ENCODE data around the gene ETV6.

The ETV6 gene

GRCh38 chr12:11746024-11746771 is 96.7 kb downstream of the ETV6 start:
- no peak for DNase-seq

GRCh38 chr12:11746940-11747716 is 97.7 kb downstream of the ETV6 start:
- no peak for DNase-seq

GRCh38 chr12:11747969-11748368 is 98.5 kb downstream of the ETV6 start:
- no peak for DNase-seq

GRCh38 chr12:11748903-11749302 is 99.4 kb downstream of the ETV6 start:
- no peak for DNase-seq

- no peak for DNase-seq
These were observed 100.6 kb downstream of the ETV6 start for GRCh38 chr12:11749943-11750690.

GRCh38 chr12:11752403-11753149 is 103.1 kb downstream of the ETV6 start:
- no peak for DNase-seq

- no peak for DNase-seq
These were observed 103.7 kb downstream of the ETV6 start for GRCh38 chr12:11753150-11753499.

- DNase-seq, result no peak
These were observed 104.4 kb downstream of the ETV6 start for GRCh38 chr12:11753826-11754225.

GRCh38 chr12:11754256-11754655 is 104.8 kb downstream of the ETV6 start:
- no peak for DNase-seq

GRCh38 chr12:11755302-11755930 is 105.9 kb downstream of the ETV6 start:
- DNase-seq, result no peak

GRCh38 chr12:11756022-11756421 is 106.5 kb downstream of the ETV6 start:
- no peak for DNase-seq

- no peak for DNase-seq
These were observed 107.0 kb downstream of the ETV6 start for GRCh38 chr12:11756523-11756922.

GRCh38 chr12:11757095-11757494 is 107.6 kb downstream of the ETV6 start:
- DNase-seq, result no peak

GRCh38 chr12:11757531-11757930 is 108.1 kb downstream of the ETV6 start:
- no peak for DNase-seq

GRCh38 chr12:11758087-11758486 is 108.6 kb downstream of the ETV6 start:
- DNase-seq, result no peak

- DNase-seq, result no peak
These were observed 109.3 kb downstream of the ETV6 start for GRCh38 chr12:11758510-11759493.

GRCh38 chr12:11759494-11759878 is 110.0 kb downstream of the ETV6 start:
- DNase-seq, result no peak

GRCh38 chr12:11759899-11760298 is 110.4 kb downstream of the ETV6 start:
- no peak for DNase-seq

GRCh38 chr12:11761869-11762567 is 112.5 kb downstream of the ETV6 start:
- DNase-seq, result no peak

- no peak for DNase-seq
These were observed 113.4 kb downstream of the ETV6 start for GRCh38 chr12:11762723-11763326.
